GM12872 (cell line): ENCODE measurements around the gene SFMBT1.

Experiments used
- CTCF ChIP-seq: IDR thresholded peaks from 3 replicates; pipeline ENCODE4 v1.5.1; 2011; ENCODE audit warnings: low read depth, mild to moderate bottlenecking, low read length, moderate library complexity; ENCODE audit not compliant: insufficient read depth

Gene SFMBT1

GRCh38 chr3:52865994-52866393 is 179.9 kb downstream of the SFMBT1 start:
- TF ChIP-seq CTCF = no peak

- TF ChIP-seq CTCF = no peak
These were observed 185.5 kb downstream of the SFMBT1 start for GRCh38 chr3:52860424-52860768.

- TF ChIP-seq CTCF = no peak
These were observed 186.0 kb downstream of the SFMBT1 start for GRCh38 chr3:52859686-52860423.

- TF ChIP-seq CTCF = no peak
These were observed 188.0 kb downstream of the SFMBT1 start for GRCh38 chr3:52857864-52858263.

GRCh38 chr3:52857133-52857532 is 188.7 kb downstream of the SFMBT1 start:
- no peak for TF ChIP-seq CTCF

- no peak for TF ChIP-seq CTCF
These were observed 189.2 kb downstream of the SFMBT1 start for GRCh38 chr3:52856666-52857065.

GRCh38 chr3:52854013-52854412 is 191.9 kb downstream of the SFMBT1 start:
- TF ChIP-seq CTCF = no peak
